Forelimb muscle (tissue), 1 donor: ENCODE data around the gene HPS1. TPM values are rescaled to one million over a fixed set of nuclear protein-coding genes. Genes with fewer than 3 reads are reported as not detected.

Experiments
- DNase-seq: peaks from one replicate; pipeline ENCODE4 v3.0.0-alpha.2; 2013; ENCODE audit warnings: low read depth
- polyA plus RNA-seq: library from polyadenylated mRNA; unstranded; fragments of 120-200 nt; gene quantifications from one replicate; pipeline ENCODE4 v1.2.1, GENCODE V29; 2013; ENCODE audit not compliant: insufficient read length

The HPS1 gene
- polyA plus RNA-seq: 16.3 TPM

GRCh38 chr10:98446661-98447221 is at the start of gene HPS1:
Gene HPS1 (minus strand): TSS chr10:98446935. CDS start chr10:98443240, 3,695 bp downstream.
- no peak for DNase-seq

GRCh38 chr10:98492763-98493162 is 46.0 kb upstream of the HPS1 start:
- no peak for DNase-seq

GRCh38 chr10:98489561-98490481 is 43.1 kb upstream of the HPS1 start:
- no peak for DNase-seq

- no peak for DNase-seq
Measured at GRCh38 chr10:98488669-98489430, 42.1 kb upstream of the HPS1 start.

GRCh38 chr10:98487649-98488048 is 40.9 kb upstream of the HPS1 start:
- DNase-seq: no peak

- DNase-seq: no peak
Measured at GRCh38 chr10:98486421-98486820, 39.7 kb upstream of the HPS1 start.

GRCh38 chr10:98485959-98486358 is 39.2 kb upstream of the HPS1 start:
- DNase-seq: no peak

GRCh38 chr10:98483658-98484057 is 36.9 kb upstream of the HPS1 start:
- DNase-seq: no peak

GRCh38 chr10:98482096-98482495 is 35.4 kb upstream of the HPS1 start:
- DNase-seq: no peak

- no peak for DNase-seq
Measured at GRCh38 chr10:98481404-98481945, 34.7 kb upstream of the HPS1 start.

GRCh38 chr10:98478430-98479222 is 31.9 kb upstream of the HPS1 start:
- no peak for DNase-seq

GRCh38 chr10:98477861-98478260 is 31.1 kb upstream of the HPS1 start:
- DNase-seq: no peak

GRCh38 chr10:98474628-98475027 is 27.9 kb upstream of the HPS1 start:
- no peak for DNase-seq

GRCh38 chr10:98472196-98472595 is 25.5 kb upstream of the HPS1 start:
- no peak for DNase-seq

- no peak for DNase-seq
Measured at GRCh38 chr10:98470850-98471249, 24.1 kb upstream of the HPS1 start.

GRCh38 chr10:98469001-98469931 is 22.5 kb upstream of the HPS1 start:
- no peak for DNase-seq

- DNase-seq: peak; percentile 63
Measured at GRCh38 chr10:98467506-98468318, 21.0 kb upstream of the HPS1 start.

GRCh38 chr10:98466861-98467505 is 20.2 kb upstream of the HPS1 start:
- DNase-seq: no peak

- no peak for DNase-seq
Measured at GRCh38 chr10:98465866-98466265, 19.1 kb upstream of the HPS1 start.
